RWPE2 (cell line): ENCODE measurements around the gene STX18.

ENCODE experiments used
- ATAC-seq: fragments of 200-7000 bp; cut with Tn5 transposase; 3 replicates; pipeline ENCODE4 v1.9.1; 2021; ENCODE audit warnings: low read depth
- DNase-seq: peaks from one replicate; pipeline ENCODE4 v3.0.0-alpha.2; 2020; ENCODE audit warnings: low spot score
- H3K27ac ChIP-seq: fragments of 450-650 bp; 2 replicates; pipeline ENCODE4 v1.5.1; 2017; ENCODE audit warnings: mild to moderate bottlenecking; ENCODE audit not compliant: poor library complexity, severe bottlenecking
- H3K27me3 ChIP-seq: fragments of 250-450 bp; sonication (Bioruptor Pico); 2 replicates; pipeline ENCODE4 v1.5.1; 2021; ENCODE audit warnings: mild to moderate bottlenecking, moderate library complexity; ENCODE audit not compliant: insufficient read depth, poor library complexity, severe bottlenecking
- H3K36me3 ChIP-seq: fragments of 250-450 bp; sonication (Bioruptor Pico); 2 replicates; pipeline ENCODE4 v1.5.1; 2020; ENCODE audit warnings: low read depth, mild to moderate bottlenecking, moderate library complexity
- H3K4me1 ChIP-seq: fragments of 250-450 bp; sonication (Bioruptor Pico); 2 replicates; pipeline ENCODE4 v1.5.1; 2021; ENCODE audit warnings: mild to moderate bottlenecking, moderate library complexity; ENCODE audit not compliant: insufficient read depth, poor library complexity, severe bottlenecking
- H3K4me3 ChIP-seq: fragments of 250-450 bp; sonication (Bioruptor Pico); 2 replicates; pipeline ENCODE4 v1.5.1; 2021; ENCODE audit warnings: mild to moderate bottlenecking, moderate library complexity; ENCODE audit not compliant: severe bottlenecking
- H3K9me3 ChIP-seq: fragments of 250-450 bp; sonication (Bioruptor Pico); 2 replicates; pipeline ENCODE4 v1.5.1; 2021; ENCODE audit warnings: mild to moderate bottlenecking, moderate library complexity; ENCODE audit not compliant: severe bottlenecking
- CTCF ChIP-seq: fragments of 450-650 bp; IDR thresholded peaks from one replicate; pipeline ENCODE4 v1.5.1; 2017; ENCODE audit warnings: mild to moderate bottlenecking, moderate library complexity; ENCODE audit not compliant: poor library complexity, severe bottlenecking

STX18 gene

GRCh38 chr4:4392501-4393183, 149.2 kb downstream of the STX18 start:
- Histone ChIP-seq H3K27ac (peak overlapping the region; percentile 21), H3K4me1 (peaks cover 17% of the 10 kb centered on the region)

GRCh38 chr4:4391866-4392265, 150.0 kb downstream of the STX18 start:
- Histone ChIP-seq H3K4me3 (no peak overlapping the region), H3K27ac (peak overlapping the region; percentile 21), H3K36me3 (no peaks in the 10 kb centered on the region), H3K27me3 (peaks cover 7% of the 10 kb centered on the region), H3K4me1 (peaks cover 17% of the 10 kb centered on the region), H3K9me3 (no peaks in the 10 kb centered on the region)
- TF ChIP-seq CTCF = no peak
- ATAC-seq (no peak), DNase-seq (no peak)

More at GRCh38 chr4:4392501-4393183, 149.2 kb downstream of the STX18 start:
- peaks cover 7% of the 10 kb centered on the region for H3K27me3 ChIP-seq
- no peaks in the 10 kb centered on the region for H3K9me3 ChIP-seq
- H3K36me3 ChIP-seq = no peaks in the 10 kb centered on the region
- no peak overlapping the region for H3K4me3 ChIP-seq
- ATAC-seq (peak; percentile 85), DNase-seq (peak; percentile 84)
- no peak for TF ChIP-seq CTCF

- no peak overlapping the region for H3K27ac ChIP-seq
- no peaks in the 10 kb centered on the region for H3K36me3 ChIP-seq
- no peak for ATAC-seq
- DNase-seq = no peak
- peaks cover 17% of the 10 kb centered on the region for H3K4me1 ChIP-seq
- no peak for TF ChIP-seq CTCF
- H3K27me3 ChIP-seq = peaks cover 16% of the 10 kb centered on the region
- no peak overlapping the region for H3K4me3 ChIP-seq
- no peaks in the 10 kb centered on the region for H3K9me3 ChIP-seq
Observed at GRCh38 chr4:4390515-4391240, 151.2 kb downstream of the STX18 start.

GRCh38 chr4:4390046-4390445, 151.8 kb downstream of the STX18 start:
- ATAC-seq (no peak), DNase-seq (no peak)
- no peak for TF ChIP-seq CTCF
- H3K9me3 ChIP-seq = no peaks in the 10 kb centered on the region
- no peak overlapping the region for H3K27ac ChIP-seq
- H3K27me3 ChIP-seq = peaks cover 22% of the 10 kb centered on the region
- H3K36me3 ChIP-seq = no peaks in the 10 kb centered on the region
- H3K4me1 ChIP-seq = peaks cover 17% of the 10 kb centered on the region
- H3K4me3 ChIP-seq = no peak overlapping the region
